ENCODE data around the gene UBE3A. TPM values are rescaled to one million over a fixed set of nuclear protein-coding genes. Genes with fewer than 3 reads are reported as not detected.
A peak's percentile ranks its signal among the peaks of the same experiment; 100 is the strongest.
"Not testable (repeated sequence)": the region's sequence is repeated elsewhere in the genome, so short reads cannot be mapped to it uniquely, and the experiment has no call there.

UBE3A gene
- total RNA-seq, 1 experiment from 2014 or later = 121 TPM

DNA sequence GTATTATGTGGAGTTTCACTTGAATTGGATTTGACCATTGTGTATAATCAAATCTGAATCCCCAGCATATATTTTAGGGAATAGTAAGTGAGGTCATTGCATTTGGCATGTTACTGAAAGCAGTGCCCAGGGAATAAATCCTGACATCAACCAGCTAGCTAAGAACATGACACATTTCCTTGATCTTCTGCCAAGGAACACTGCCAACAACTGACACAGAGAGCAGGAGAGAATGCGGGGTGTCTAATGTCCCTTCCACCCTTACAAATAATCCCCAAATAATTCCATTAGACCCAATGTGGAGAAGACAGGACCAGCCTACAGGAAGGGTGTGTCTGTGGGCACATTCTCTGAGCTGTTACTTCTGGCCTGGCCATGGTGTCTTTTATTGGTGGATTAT is 30.6 kb upstream of the UBE3A start:
- no peak overlapping the region for H2AFZ ChIP-seq (ENCODE audit: low read length)
- no peak overlapping the region for H3K4me2 ChIP-seq (ENCODE audit: low read depth, low read length, poor library complexity, severe bottlenecking)
- H3K9me3 ChIP-seq (ENCODE audit: low read length) = peaks cover 2% of the 10 kb centered on the region; the same call in 1 of the 2 replicates
- H3K36me3 ChIP-seq (ENCODE audit: insufficient read depth, low read length) = no peaks in the 10 kb centered on the region
- H3K27me3 ChIP-seq (ENCODE audit: low read length) = no peaks in the 10 kb centered on the region
- H3K27ac ChIP-seq (ENCODE audit: low read length) = no peak overlapping the region
- no peak for DNase-seq
- H4K20me1 ChIP-seq (ENCODE audit: insufficient read depth, low read depth, low read length) = no peaks in the 10 kb centered on the region
- H3K79me2 ChIP-seq (ENCODE audit: low read length) = no peaks in the 10 kb centered on the region
- no peak overlapping the region for H3K9ac ChIP-seq (ENCODE audit: low read length)
- no peak overlapping the region for H3K4me3 ChIP-seq (ENCODE audit: low read length)
- no peaks in the 10 kb centered on the region for H3K9me2 ChIP-seq (replicated peaks; ENCODE audit: insufficient read depth, low read length)
- H3K4me1 ChIP-seq (ENCODE audit: low read length) = no peaks in the 10 kb centered on the region

- H2AFZ ChIP-seq (ENCODE audit: low read length) = no peak overlapping the region
- H3K4me1 ChIP-seq (ENCODE audit: low read length) = no peaks in the 10 kb centered on the region
- H3K9me2 ChIP-seq (replicated peaks; ENCODE audit: insufficient read depth, low read length) = no peaks in the 10 kb centered on the region
- H3K4me3 ChIP-seq (ENCODE audit: low read length) = no peak overlapping the region
- no peaks in the 10 kb centered on the region for H3K36me3 ChIP-seq (ENCODE audit: insufficient read depth, low read length)
- no peak overlapping the region for H3K9ac ChIP-seq (ENCODE audit: low read length)
- H3K79me2 ChIP-seq (ENCODE audit: low read length) = no peaks in the 10 kb centered on the region
- no peak for DNase-seq
- no peak overlapping the region for H3K27ac ChIP-seq (ENCODE audit: low read length)
- H3K4me2 ChIP-seq (ENCODE audit: low read depth, low read length, poor library complexity, severe bottlenecking) = no peak overlapping the region
- H4K20me1 ChIP-seq (ENCODE audit: insufficient read depth, low read depth, low read length) = no peaks in the 10 kb centered on the region
- peaks cover 2% of the 10 kb centered on the region; the same call in 1 of the 2 replicates for H3K9me3 ChIP-seq (ENCODE audit: low read length)
- no peaks in the 10 kb centered on the region for H3K27me3 ChIP-seq (ENCODE audit: low read length)
These were observed 29.8 kb upstream of the UBE3A start for GRCh38 chr15:25468611-25469010.

GRCh38 chr15:25465835-25466234 is 27.0 kb upstream of the UBE3A start:
- Histone ChIP-seq H3K79me2 (ENCODE audit: low read length) (no peaks in the 10 kb centered on the region), H2AFZ (ENCODE audit: low read length) (no peak overlapping the region), H3K27me3 (ENCODE audit: low read length) (no peaks in the 10 kb centered on the region), H3K9ac (ENCODE audit: low read length) (no peak overlapping the region), H3K9me3 (ENCODE audit: low read length) (no peaks in the 10 kb centered on the region; the same call in 1 of the 2 replicates), H3K4me3 (ENCODE audit: low read length) (no peak overlapping the region), H3K9me2 (replicated peaks; ENCODE audit: insufficient read depth, low read length) (no peaks in the 10 kb centered on the region), H3K4me1 (ENCODE audit: low read length) (no peaks in the 10 kb centered on the region), H3K4me2 (ENCODE audit: low read depth, low read length, poor library complexity, severe bottlenecking) (no peak overlapping the region), H3K36me3 (ENCODE audit: insufficient read depth, low read length) (no peaks in the 10 kb centered on the region), H3K27ac (ENCODE audit: low read length) (no peak overlapping the region), H4K20me1 (ENCODE audit: insufficient read depth, low read depth, low read length) (no peaks in the 10 kb centered on the region)
- no peak for DNase-seq

DNA sequence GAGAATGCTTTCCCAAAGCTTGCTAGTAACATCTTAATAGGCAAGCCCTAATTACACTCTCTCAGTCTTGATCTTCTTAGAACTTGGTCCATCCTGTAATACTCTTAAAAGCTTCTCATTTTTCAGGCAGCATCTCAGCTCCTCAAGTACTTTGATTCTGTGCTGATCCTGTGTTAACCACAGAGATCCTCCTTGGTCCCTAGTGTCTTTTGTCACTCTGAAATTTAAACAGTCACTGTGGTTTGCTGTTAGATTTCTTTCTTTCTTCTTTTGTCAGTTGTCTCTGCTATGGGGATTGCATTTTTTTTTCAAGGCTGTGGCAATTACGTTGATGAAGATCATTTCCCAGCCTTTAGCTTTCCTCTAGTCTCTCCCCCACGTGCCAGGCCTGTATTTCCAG is 26.0 kb upstream of the UBE3A start:
- Histone ChIP-seq H3K27me3 (ENCODE audit: low read length) (no peaks in the 10 kb centered on the region), H3K27ac (ENCODE audit: low read length) (no peak overlapping the region), H3K4me2 (ENCODE audit: low read depth, low read length, poor library complexity, severe bottlenecking) (no peak overlapping the region), H3K4me3 (ENCODE audit: low read length) (no peak overlapping the region), H3K4me1 (ENCODE audit: low read length) (no peaks in the 10 kb centered on the region), H3K9me3 (ENCODE audit: low read length) (no peaks in the 10 kb centered on the region; the same call in 1 of the 2 replicates), H3K9ac (ENCODE audit: low read length) (no peak overlapping the region), H3K36me3 (ENCODE audit: insufficient read depth, low read length) (no peaks in the 10 kb centered on the region), H3K9me2 (replicated peaks; ENCODE audit: insufficient read depth, low read length) (no peaks in the 10 kb centered on the region), H3K79me2 (ENCODE audit: low read length) (no peaks in the 10 kb centered on the region), H4K20me1 (ENCODE audit: insufficient read depth, low read depth, low read length) (no peaks in the 10 kb centered on the region), H2AFZ (ENCODE audit: low read length) (no peak overlapping the region)
- no peak for DNase-seq

DNA sequence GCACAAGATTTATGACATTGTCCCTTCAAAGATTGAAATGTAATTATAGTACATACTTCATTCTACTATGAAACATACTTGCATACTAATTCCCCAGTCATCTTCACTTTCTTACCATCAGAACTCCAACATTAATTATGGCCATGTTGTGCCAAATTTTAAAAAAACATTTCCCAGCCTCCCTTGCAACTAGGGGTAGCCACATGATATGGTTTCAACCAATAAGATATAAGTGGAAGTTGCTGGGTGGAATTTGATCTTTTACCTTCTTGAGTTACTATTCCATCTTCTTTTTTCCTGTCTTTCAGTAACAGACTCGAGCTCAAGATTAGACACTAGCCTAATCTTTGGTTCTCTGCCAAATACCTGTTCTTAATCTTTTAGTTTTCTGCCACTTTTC is 25.6 kb upstream of the UBE3A start:
- DNase-seq = no peak
- no peaks in the 10 kb centered on the region for H3K79me2 ChIP-seq (ENCODE audit: low read length)
- H3K9me2 ChIP-seq (replicated peaks; ENCODE audit: insufficient read depth, low read length) = no peaks in the 10 kb centered on the region
- no peak overlapping the region for H3K4me3 ChIP-seq (ENCODE audit: low read length)
- H3K4me1 ChIP-seq (ENCODE audit: low read length) = no peaks in the 10 kb centered on the region
- H3K36me3 ChIP-seq (ENCODE audit: insufficient read depth, low read length) = no peaks in the 10 kb centered on the region
- H3K9me3 ChIP-seq (ENCODE audit: low read length) = no peaks in the 10 kb centered on the region; the same call in 1 of the 2 replicates
- H4K20me1 ChIP-seq (ENCODE audit: insufficient read depth, low read depth, low read length) = no peaks in the 10 kb centered on the region
- no peak overlapping the region for H2AFZ ChIP-seq (ENCODE audit: low read length)
- no peak overlapping the region for H3K27ac ChIP-seq (ENCODE audit: low read length)
- H3K27me3 ChIP-seq (ENCODE audit: low read length) = no peaks in the 10 kb centered on the region
- H3K4me2 ChIP-seq (ENCODE audit: low read depth, low read length, poor library complexity, severe bottlenecking) = no peak overlapping the region
- H3K9ac ChIP-seq (ENCODE audit: low read length) = no peak overlapping the region

DNA sequence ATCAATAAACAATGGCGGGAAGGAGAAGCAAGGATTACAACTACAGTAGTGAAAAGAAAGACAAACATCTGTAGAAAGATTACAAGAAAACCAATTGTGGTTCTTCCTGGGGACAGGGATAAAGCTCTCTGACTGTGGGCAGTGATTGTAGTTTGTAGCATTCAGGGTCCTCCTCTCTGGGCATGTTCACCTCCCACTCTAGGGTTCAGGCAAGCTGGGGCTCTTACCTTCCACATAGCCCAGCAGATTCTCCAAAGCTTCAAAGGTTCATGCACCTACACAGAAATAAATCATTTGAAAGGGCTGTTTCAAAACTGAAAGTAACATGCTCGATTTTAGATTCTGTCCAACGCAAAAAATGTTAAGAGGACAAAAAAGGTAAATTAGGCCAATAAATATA is 17.4 kb upstream of the UBE3A start:
- 0 out of 2 replicates have a peak, but pooled peaks cover 3% of the 10 kb centered on the region for H3K27me3 ChIP-seq (ENCODE audit: low read length)
- peaks cover 3% of the 10 kb centered on the region; the same call in 1 of the 2 replicates for H3K9me3 ChIP-seq (ENCODE audit: low read length)
- H3K27ac ChIP-seq (ENCODE audit: low read length) = no peak overlapping the region
- no peaks in the 10 kb centered on the region for H4K20me1 ChIP-seq (ENCODE audit: insufficient read depth, low read depth, low read length)
- H2AFZ ChIP-seq (ENCODE audit: low read length) = no peak overlapping the region
- no peaks in the 10 kb centered on the region for H3K9me2 ChIP-seq (replicated peaks; ENCODE audit: insufficient read depth, low read length)
- H3K4me2 ChIP-seq (ENCODE audit: low read depth, low read length, poor library complexity, severe bottlenecking) = peak overlapping the region; percentile 35
- no peak overlapping the region for H3K4me3 ChIP-seq (ENCODE audit: low read length)
- H3K9ac ChIP-seq (ENCODE audit: low read length) = no peak overlapping the region
- no peaks in the 10 kb centered on the region for H3K36me3 ChIP-seq (ENCODE audit: insufficient read depth, low read length)
- no peak for DNase-seq
- H3K79me2 ChIP-seq (ENCODE audit: low read length) = no peaks in the 10 kb centered on the region
- no peaks in the 10 kb centered on the region for H3K4me1 ChIP-seq (ENCODE audit: low read length)

GRCh38 chr15:25455226-25455625 is 16.4 kb upstream of the UBE3A start:
- Histone ChIP-seq H3K9me2 (replicated peaks; ENCODE audit: insufficient read depth, low read length) (no peaks in the 10 kb centered on the region), H3K27me3 (ENCODE audit: low read length) (0 out of 2 replicates have a peak, but pooled peaks cover 3% of the 10 kb centered on the region), H3K4me2 (ENCODE audit: low read depth, low read length, poor library complexity, severe bottlenecking) (no peak overlapping the region), H3K9me3 (ENCODE audit: low read length) (peaks cover 5% of the 10 kb centered on the region; the same call in 1 of the 2 replicates), H2AFZ (ENCODE audit: low read length) (no peak overlapping the region), H3K9ac (ENCODE audit: low read length) (no peak overlapping the region), H4K20me1 (ENCODE audit: insufficient read depth, low read depth, low read length) (no peaks in the 10 kb centered on the region), H3K27ac (ENCODE audit: low read length) (no peak overlapping the region), H3K79me2 (ENCODE audit: low read length) (no peaks in the 10 kb centered on the region), H3K4me1 (ENCODE audit: low read length) (no peaks in the 10 kb centered on the region), H3K4me3 (ENCODE audit: low read length) (no peak overlapping the region), H3K36me3 (ENCODE audit: insufficient read depth, low read length) (no peaks in the 10 kb centered on the region)
- no peak for DNase-seq

- DNase-seq = no peak
- H2AFZ ChIP-seq (ENCODE audit: low read length) = no peak overlapping the region
- no peak overlapping the region for H3K4me3 ChIP-seq (ENCODE audit: low read length)
- H3K9me2 ChIP-seq (replicated peaks; ENCODE audit: insufficient read depth, low read length) = no peaks in the 10 kb centered on the region
- H3K4me2 ChIP-seq (ENCODE audit: low read depth, low read length, poor library complexity, severe bottlenecking) = no peak overlapping the region
- H3K79me2 ChIP-seq (ENCODE audit: low read length) = no peaks in the 10 kb centered on the region
- H3K27me3 ChIP-seq (ENCODE audit: low read length) = 0 out of 2 replicates have a peak, but pooled peaks cover 3% of the 10 kb centered on the region
- H3K9me3 ChIP-seq (ENCODE audit: low read length) = peaks cover 5% of the 10 kb centered on the region; the same call in 1 of the 2 replicates
- H3K9ac ChIP-seq (ENCODE audit: low read length) = no peak overlapping the region
- no peaks in the 10 kb centered on the region for H4K20me1 ChIP-seq (ENCODE audit: insufficient read depth, low read depth, low read length)
- H3K27ac ChIP-seq (ENCODE audit: low read length) = no peak overlapping the region
- H3K4me1 ChIP-seq (ENCODE audit: low read length) = no peaks in the 10 kb centered on the region
- H3K36me3 ChIP-seq (ENCODE audit: insufficient read depth, low read length) = no peaks in the 10 kb centered on the region
These were observed 15.9 kb upstream of the UBE3A start for GRCh38 chr15:25454771-25455170.

DNA sequence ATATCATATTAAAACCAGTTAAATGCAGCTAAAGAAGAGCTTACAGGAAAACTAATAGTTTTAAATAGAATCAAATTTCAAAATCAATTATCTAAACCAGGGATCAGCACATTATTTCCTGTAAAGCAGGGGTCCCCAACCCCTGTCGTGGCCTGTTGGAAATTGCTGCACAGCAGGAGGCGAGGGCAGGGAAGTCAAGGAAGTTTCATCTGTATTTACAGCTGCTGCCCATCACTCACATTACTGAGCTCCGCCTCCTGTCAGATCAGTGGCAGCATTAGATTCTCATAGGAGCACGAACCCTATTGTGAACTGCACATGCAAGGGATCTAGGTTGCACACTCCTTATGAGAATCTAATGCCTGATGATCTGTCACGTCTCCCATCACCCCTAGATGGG is 14.4 kb upstream of the UBE3A start:
- not testable (repeated sequence) for DNase-seq; H2AFZ ChIP-seq (ENCODE audit: low read length); H3K27me3 ChIP-seq (ENCODE audit: low read length); H3K9ac ChIP-seq (ENCODE audit: low read length); H3K9me2 ChIP-seq (replicated peaks; ENCODE audit: insufficient read depth, low read length); H3K4me3 ChIP-seq (ENCODE audit: low read length); H3K4me1 ChIP-seq (ENCODE audit: low read length); H3K79me2 ChIP-seq (ENCODE audit: low read length); H3K9me3 ChIP-seq (ENCODE audit: low read length); H3K36me3 ChIP-seq (ENCODE audit: insufficient read depth, low read length); H3K4me2 ChIP-seq (ENCODE audit: low read depth, low read length, poor library complexity, severe bottlenecking); H4K20me1 ChIP-seq (ENCODE audit: insufficient read depth, low read depth, low read length); H3K27ac ChIP-seq (ENCODE audit: low read length)
